Ishikawa (cell line): Measurements from ENCODE around the gene PAM.

ENCODE experiments used
- CREB1 ChIP-seq: IDR thresholded peaks from 2 replicates; pipeline ENCODE4 v1.6.1; 2012; ENCODE audit warnings: low read depth
- EP300 ChIP-seq: IDR thresholded peaks from 2 replicates; pipeline ENCODE4 v1.6.1; 2012; ENCODE audit warnings: borderline replicate concordance
- FOXM1 ChIP-seq: IDR thresholded peaks from 2 replicates; pipeline ENCODE4 v1.6.1; 2012; ENCODE audit warnings: low read depth, borderline replicate concordance
- RAD21 ChIP-seq: IDR thresholded peaks from 2 replicates; pipeline ENCODE4 v1.6.1; 2012; ENCODE audit warnings: low read depth
- YY1 ChIP-seq: IDR thresholded peaks from 2 replicates; pipeline ENCODE4 v1.6.1; 2012; ENCODE audit warnings: low read depth
- TF ChIP-seq, protein P1 (sequence below): IDR thresholded peaks from 2 replicates; pipeline ENCODE4 v1.6.1; 2012

DNA sequence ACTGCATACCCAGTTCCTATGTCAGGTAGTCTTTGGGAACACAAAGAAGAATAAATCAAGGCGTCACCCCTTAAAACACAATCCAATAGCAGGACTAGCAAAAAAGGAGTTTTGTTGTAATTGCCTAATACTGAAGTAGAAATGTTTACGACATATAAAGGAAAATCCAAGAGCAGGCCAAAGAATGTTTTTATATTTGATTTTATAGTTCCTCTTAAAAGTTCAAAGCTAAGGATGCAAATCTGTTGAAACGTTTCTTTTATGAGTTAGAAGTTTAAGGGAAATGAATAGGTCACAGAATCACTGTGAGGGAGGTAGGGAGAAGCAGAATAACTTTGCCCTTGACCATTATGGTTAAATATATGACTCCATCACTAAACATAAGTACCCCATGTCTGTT lies 136.1 kb downstream of the PAM start:
- no peak for TF ChIP-seq FOXM1
- no peak for TF ChIP-seq EP300
- TF ChIP-seq RAD21, result no peak
- TF ChIP-seq CREB1, result no peak
- TF ChIP-seq YY1, result no peak
- TF ChIP-seq, protein P1, sequence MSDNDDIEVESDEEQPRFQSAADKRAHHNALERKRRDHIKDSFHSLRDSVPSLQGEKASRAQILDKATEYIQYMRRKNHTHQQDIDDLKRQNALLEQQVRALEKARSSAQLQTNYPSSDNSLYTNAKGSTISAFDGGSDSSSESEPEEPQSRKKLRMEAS, result no peak
